ENCODE measurements around the gene MYOCOS.
"Not testable (repeated sequence)": the region's sequence is repeated elsewhere in the genome, so short reads cannot be mapped to it uniquely, and the experiment has no call there.

The MYOCOS gene, protein sequence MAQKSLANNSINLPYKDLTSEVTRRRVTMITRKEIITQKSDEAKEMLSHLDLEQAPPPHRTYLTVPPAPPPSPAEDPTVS

GRCh38 chr1:171622152-171622462, at the start of gene MYOCOS:
Gene MYOCOS, plus strand, starts transcription at chr1:171622243. Its CDS starts 1,641 bp downstream, at chr1:171623884.
- no peak for DNase-seq

DNA sequence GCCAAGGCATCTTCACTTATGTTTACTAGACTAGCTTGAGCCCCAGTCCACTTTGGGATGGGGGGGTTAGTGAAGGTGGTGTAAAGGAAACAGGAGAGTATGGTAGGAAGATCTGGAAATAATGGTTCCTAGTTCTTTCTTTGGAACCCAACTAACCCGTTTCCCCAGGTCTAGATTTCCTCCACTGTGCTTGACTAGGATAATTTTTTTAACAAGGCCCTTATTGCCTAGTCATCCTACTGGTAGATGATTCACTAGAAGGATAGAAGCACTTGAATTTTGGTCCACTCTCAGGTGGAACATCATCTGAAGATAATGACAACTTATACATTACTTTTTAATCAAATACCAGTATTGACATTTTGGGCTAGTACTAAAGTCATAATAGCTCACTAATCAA, 45.9 kb upstream of the MYOCOS start:
- no peak for DNase-seq

- no peak for DNase-seq
Measured at GRCh38 chr1:171581226-171581625, 40.8 kb upstream of the MYOCOS start.

DNA sequence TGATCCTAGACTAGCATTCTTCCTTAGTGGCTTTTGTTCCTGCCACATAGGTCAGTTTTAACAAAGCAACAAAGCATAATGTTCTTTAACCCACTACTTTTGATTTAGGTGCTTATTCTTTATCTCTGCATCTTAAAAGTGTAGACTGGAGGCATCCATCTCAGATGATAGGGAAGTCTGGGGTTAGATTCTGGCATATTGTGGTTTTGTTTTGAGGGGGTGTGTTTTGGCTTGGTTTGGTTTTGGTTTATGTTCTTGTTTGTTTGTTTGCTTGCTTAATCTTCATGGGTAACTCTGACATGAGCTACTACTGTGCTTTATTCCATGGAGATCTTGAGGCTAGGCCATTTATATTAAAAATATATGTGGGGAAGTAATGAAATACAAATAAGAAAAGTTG, 40.3 kb upstream of the MYOCOS start:
- no peak for DNase-seq

GRCh38 chr1:171582589-171582988, 39.5 kb upstream of the MYOCOS start:
- DNase-seq: no peak

DNA sequence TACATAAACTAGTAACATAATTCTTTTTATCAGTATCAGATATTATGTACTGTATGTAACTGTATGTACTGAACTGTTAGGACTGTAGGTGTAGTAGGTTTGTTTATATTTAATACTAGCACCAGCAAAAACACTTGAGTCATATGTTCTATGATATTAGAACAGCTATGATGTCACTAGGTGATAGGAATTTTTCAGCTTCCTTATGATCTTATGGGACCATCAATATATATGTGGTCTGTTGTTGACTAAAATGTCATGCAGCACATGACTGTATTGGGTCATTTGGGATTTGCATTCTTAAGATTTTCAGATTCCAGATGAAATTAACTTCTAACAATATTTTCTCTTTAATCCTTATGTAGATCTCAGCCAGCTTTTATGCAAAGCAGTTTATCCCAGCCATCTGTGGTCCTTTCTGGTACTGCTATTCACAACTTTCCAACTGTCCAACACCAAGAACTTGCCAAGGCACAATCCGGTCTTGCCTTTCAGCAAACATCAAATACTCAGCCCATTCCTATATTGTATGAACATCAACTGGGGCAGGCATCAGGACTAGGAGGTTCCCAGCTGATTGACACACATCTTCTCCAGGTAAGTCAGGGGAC, 38.3 kb upstream of the MYOCOS start:
- DNase-seq: no peak

DNA sequence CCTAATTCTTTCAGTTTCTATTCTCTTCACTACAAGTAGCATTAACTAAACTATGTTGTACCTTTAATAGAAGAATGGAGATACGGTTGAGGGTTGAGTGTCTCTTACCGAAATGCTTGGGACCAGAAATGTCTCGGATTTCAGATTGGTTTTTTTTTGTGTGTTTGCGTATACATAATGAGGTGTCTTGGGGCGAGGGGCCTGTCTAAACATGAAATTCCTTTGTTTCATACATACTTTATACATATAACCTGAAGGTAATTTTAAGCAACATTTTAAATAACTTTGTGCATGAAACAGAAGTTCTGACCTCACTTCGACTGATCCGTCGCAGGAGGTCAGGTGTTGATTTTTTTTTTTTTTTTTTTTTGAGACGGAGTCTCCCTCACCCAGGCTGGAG, 36.3 kb upstream of the MYOCOS start:
- no peak for DNase-seq

GRCh38 chr1:171588230-171588629, 33.8 kb upstream of the MYOCOS start:
- DNase-seq: no peak

- no peak for DNase-seq
Measured at GRCh38 chr1:171590022-171590421, 32.0 kb upstream of the MYOCOS start.

GRCh38 chr1:171595324-171595723, 26.7 kb upstream of the MYOCOS start:
- no peak for DNase-seq

GRCh38 chr1:171596119-171596518, 25.9 kb upstream of the MYOCOS start:
- no peak for DNase-seq

- DNase-seq: no peak
Measured at GRCh38 chr1:171596705-171597104, 25.3 kb upstream of the MYOCOS start.

DNA sequence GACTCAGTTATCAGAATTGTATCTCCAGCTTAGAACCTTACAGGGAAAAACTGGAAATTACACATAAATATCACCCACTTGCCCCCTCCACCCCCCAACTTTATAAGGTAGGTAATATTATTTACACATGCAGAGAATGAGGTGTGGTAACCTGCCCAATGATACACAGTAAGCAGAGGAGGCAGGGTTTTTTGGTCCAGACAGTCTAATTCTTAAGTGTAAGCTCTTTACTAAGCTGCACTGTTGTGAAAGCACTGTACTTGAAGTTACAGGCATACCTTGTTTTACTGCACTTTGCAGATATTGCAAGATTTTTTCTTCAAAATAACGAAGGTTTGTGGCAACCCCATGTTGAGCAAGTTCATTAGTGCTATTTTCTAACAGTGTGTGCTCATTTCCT, 24.8 kb upstream of the MYOCOS start:
- DNase-seq: no peak

DNA sequence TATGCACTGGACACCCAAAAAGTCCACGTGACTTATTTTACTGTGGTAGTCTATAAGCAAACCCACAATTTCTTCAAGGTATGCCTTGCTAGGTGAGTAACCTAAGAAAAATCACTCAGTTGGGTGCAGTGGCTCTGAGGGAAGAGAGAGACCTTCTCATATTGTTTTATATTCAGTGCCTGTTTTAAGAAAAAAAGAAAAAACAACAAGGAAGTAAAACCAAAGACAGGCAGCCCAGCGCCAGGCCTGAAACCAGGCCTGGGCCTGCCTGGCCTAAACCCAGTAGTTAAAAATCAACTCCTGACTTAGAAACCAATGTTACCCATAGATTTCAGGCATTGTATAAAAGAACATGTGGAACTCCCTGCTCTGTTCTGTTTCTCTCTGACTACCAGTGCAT, 21.7 kb upstream of the MYOCOS start:
- not testable (repeated sequence) for DNase-seq

DNA sequence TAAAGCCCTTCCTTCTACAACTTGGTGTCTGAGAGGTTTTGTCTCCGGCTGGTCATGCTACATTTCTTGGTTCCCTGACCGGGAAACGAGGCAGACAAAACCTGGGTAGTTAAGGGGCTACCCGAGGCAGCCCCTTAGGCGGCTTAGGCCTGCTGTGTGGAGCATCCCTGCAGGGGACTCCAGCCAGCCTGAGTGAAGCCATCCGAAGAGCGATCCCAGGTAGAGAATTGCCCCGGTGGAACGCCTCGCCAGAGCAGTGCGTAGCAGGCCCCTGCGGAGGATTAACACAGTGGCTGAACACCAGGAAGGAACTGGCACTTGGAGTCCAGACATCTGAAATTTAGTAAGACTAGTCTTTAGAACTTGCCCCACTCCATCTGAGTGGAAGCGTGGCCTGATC, 21.2 kb upstream of the MYOCOS start:
- no peak for DNase-seq

DNA sequence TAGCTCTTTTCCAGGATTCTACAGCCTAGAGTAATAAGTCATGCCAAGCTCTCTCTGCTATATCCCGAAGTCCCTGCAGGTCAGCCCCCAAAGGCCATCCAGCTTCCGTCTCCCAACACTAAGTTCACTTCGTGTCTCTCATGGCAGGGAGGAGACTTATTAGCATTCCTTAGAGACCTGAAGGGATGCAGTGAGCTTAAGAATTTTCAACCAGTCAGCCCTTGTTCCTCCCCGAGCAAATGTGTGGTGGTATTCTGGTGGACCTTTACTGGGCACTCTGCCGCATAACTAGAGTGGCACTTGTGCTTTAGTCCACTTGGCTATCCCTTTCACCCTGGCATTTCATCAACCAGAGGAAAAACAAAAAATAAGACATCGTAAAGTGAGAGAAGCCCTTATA, 19.0 kb upstream of the MYOCOS start:
- DNase-seq: not testable (repeated sequence)

DNA sequence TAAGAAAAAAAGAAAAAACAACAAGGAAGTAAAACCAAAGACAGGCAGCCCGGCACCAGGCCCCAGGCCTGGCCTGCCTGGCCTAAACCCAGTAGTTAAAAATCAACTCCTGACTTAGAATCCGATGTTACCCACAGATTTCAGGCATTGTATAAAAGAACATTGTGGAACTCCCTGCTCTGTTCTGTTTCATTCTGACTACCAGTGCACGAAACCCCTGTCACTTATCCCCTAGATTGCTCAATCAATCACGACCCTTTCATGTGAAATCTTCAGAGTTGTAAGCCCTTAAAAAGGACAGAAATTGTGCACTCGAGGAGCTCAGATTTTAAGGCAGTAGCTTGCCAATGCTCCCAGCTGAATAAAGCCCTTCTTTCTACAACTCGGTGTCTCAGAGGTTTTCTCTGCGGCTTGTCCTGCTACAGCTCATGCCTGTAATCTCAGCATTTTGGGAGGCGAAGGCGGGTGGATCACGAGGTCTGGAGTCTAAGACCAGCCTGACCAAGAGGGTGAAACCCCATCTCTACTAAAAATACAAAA, 15.6 kb upstream of the MYOCOS start:
- no peak for DNase-seq

DNA sequence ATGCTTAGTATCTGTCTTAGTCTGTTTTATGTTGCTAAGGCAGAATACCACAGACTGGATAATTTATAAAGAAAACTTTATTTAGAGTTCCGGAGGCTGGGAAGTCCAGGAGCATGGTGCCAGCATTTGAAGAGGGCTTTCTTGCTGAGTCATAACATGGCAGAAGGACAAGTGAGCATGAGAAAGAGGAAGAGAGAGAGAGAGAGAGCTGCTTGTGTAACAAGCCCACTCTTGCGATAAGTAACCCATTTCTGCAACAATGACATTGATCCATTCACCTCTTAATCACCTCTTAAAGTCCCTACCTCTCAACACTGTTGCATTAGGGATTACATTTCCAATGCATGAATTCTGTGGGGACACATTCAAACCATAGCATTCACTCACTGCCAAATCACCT, 11.7 kb upstream of the MYOCOS start:
- no peak for DNase-seq

GRCh38 chr1:171611306-171611705, 10.7 kb upstream of the MYOCOS start:
- no peak for DNase-seq

DNA sequence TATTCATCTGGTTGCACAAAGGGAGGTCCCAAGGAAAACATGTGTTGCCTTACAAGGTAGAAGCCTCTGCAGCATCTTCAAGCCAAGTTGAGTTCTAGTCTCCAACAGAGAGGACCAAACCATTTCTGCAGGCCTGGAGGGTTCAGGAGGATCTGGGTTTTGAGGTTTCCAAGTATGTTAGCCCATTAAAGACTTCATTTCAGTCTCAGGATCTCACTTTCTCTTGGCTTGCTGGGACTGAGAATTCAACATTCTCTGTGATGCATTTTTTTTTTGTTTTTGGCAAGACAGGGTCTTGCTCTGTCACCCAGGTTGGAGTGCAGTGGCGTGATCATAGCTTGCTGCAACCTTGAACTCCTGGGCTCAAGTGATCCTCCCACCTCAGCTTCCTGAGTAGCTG, 8.8 kb upstream of the MYOCOS start:
- no peak for DNase-seq

- DNase-seq: not testable (repeated sequence)
Measured at GRCh38 chr1:171615122-171615906, 6.7 kb upstream of the MYOCOS start.

DNA sequence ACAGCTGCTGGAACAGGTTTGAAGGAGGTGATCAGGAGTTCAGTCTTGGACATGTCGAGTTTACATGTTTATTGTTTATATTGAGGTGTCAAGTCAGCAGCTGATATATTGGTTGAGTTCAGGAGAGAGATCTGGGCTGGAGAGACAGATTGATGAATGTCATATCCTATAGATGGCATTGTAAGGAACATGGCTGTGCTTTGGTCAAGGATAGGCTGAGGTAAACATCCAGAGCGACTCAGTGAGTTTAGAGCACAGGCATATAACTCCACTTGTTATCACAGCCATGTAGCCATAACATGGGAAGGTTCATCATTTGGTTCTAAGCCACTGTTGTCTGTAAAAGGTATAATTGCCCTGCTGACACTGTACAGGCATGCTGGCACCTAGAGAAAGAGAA, 5.5 kb upstream of the MYOCOS start:
- no peak for DNase-seq

DNA sequence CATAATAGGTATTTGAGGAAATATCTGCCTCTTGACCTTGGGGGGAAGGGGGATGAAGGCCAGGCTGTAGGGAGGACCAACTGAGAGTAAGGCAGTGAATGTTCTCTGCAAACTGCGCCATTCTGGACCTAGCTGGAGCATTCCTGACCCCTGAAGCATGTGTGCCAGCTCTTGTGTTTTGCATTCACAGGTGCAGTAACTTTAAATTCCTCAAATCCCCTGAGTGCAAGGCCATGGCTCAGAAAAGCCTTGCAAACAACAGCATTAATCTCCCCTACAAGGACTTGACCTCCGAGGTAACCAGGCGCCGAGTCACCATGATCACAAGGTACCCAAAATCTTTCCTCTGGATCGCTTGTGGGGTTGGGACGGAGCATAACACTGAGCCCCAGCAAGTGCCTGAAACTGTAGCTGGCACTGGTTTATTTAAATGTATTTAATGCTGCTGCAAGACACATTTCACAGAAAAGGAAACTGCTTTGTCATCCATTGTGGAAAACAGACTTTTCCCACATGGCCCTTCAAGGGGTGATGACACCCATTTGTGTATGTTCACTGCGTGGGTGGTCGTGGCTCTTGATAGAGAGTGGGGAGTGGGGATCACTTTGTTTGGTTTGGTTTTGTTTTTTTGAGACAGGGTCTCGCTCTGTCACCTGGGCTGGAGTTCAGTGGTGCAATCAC, 1.7 kb downstream of the MYOCOS start:
- DNase-seq: no peak

DNA sequence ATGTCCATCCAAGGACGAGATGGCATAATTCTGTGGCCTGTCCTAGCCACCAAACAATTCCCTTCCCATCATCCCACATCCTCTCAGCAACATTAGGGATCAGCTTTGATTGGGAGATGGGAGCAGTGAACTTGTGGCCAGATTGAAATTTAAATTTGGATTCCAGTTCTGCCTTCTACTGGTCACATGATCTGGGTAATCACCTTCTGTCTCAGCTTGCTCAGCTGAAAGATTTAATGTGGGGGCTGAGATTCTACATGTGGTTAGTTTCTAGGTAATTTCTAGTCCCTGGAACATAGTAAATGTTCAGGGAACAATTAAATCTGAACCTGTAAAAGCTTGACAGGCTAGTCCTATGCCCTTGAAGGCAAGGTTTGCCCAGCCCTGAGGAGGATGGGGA, 3.2 kb downstream of the MYOCOS start:
- DNase-seq: no peak

Measured in activated CD4-positive, alpha-beta T cell treated with anti-CD3 and anti-CD28 coated beads, Interleukin-2, amount 50 U/mL, for 4 hours (primary cell).